Measurements from ENCODE around the gene TMCO6.

The TMCO6 gene

DNA sequence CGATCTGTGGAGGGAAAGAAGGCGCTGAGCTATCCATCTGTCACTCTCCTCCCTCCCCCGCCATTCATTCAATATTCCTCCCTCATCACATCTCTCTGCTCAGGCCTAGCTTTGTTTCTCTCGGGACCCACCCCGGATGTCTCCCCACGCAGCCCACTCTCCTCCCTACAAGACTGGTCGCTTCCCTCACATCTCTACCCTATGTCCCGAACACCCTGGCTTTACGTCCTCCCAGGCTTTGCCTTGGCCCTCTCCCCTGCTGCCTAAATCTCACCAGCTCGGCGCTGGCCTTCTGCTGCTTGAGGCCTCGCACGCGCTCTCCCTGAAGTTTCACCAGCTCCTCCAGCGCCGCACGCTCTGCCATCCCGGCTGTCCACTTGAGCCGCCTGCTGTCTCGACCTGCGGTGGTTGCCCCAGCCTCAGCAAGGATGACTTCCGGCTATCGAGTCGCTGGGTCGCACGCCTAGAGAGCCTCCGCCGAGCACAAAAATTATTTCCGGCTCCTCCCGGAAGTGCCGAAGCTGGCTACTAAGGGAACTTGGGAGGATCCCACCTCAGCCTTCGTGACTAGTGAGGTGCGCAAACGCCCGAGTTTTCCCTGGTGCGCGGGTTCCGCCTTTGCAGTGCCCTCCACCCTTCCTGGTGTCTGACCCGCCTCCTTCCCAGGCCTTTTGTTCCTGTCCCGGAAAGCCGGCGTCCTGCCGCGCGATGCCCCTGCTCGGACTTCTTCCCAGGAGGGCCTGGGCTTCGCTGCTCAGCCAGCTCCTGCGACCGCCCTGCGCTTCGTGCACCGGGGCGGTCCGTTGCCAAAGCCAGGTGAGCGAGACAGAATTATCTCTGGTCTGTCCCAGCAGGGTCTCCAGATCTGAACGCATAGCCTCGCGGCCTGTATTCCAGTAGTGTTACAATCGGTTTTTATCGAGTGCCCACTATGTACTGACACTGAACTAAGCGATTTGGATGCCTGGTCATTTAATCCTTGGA, 52.0 kb downstream of the TMCO6 start, which contains the start of the genes HARS1 and HARS2:
TSS of gene HARS1 (minus strand) at position 430 of the 984 bp plus-strand sequence. CDS start at position 364, 66 bp downstream.
TSS of gene HARS2 (plus strand) at position 515 of the 984 bp plus-strand sequence. CDS start at position 709, 194 bp downstream.
- ATAC-seq (ENCODE audit: low read depth) = peak; percentile 96
- Histone ChIP-seq H3K4me3 (ENCODE audit: severe bottlenecking) (peak within 1 kb of the TSS; percentile 69), H3K9me3 (ENCODE audit: severe bottlenecking) (no peaks in the 10 kb centered on the region), H3K27ac (ENCODE audit: poor library complexity, severe bottlenecking) (peak within 1 kb of the TSS; percentile 73), H3K36me3 (ENCODE audit: low read depth) (peaks cover 72% of the 10 kb centered on the region), H3K27me3 (ENCODE audit: insufficient read depth, poor library complexity, severe bottlenecking) (no peaks in the 10 kb centered on the region), H3K4me1 (ENCODE audit: insufficient read depth, poor library complexity, severe bottlenecking) (peaks cover 9% of the 10 kb centered on the region)
- DNase-seq (ENCODE audit: low spot score) = peak; percentile 97
- TF ChIP-seq, protein P1, sequence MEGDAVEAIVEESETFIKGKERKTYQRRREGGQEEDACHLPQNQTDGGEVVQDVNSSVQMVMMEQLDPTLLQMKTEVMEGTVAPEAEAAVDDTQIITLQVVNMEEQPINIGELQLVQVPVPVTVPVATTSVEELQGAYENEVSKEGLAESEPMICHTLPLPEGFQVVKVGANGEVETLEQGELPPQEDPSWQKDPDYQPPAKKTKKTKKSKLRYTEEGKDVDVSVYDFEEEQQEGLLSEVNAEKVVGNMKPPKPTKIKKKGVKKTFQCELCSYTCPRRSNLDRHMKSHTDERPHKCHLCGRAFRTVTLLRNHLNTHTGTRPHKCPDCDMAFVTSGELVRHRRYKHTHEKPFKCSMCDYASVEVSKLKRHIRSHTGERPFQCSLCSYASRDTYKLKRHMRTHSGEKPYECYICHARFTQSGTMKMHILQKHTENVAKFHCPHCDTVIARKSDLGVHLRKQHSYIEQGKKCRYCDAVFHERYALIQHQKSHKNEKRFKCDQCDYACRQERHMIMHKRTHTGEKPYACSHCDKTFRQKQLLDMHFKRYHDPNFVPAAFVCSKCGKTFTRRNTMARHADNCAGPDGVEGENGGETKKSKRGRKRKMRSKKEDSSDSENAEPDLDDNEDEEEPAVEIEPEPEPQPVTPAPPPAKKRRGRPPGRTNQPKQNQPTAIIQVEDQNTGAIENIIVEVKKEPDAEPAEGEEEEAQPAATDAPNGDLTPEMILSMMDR (IDR thresholded peaks at IDR 0.05; ENCODE audit: poor library complexity, severe bottlenecking) = no peak

DNA sequence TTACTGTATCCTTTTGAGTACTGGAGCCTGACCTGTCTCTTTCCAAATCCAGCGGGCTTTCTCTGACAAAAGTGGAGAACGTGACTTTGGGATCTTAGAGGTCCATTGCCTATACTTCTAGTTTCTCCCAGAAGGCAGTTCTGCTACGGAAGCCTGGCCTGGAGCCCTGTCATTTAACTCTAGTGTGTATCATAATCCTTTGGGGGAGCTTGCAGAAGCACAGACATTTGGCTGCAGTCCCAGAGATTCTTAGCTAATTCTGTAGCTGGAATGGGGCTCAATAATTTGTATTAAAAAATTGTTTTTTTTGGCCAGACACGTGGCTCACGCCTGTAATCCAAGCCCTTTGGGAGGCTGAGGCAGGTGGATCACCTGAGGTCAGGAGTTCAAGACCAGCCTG, 55.0 kb downstream of the TMCO6 start:
- ATAC-seq (ENCODE audit: low read depth) (no peak), DNase-seq (ENCODE audit: low spot score) (no peak)
- no peaks in the 10 kb centered on the region for H3K27me3 ChIP-seq (ENCODE audit: insufficient read depth, poor library complexity, severe bottlenecking)
- no peak overlapping the region for H3K27ac ChIP-seq (ENCODE audit: poor library complexity, severe bottlenecking)
- H3K4me1 ChIP-seq (ENCODE audit: insufficient read depth, poor library complexity, severe bottlenecking) = peaks cover 9% of the 10 kb centered on the region
- TF ChIP-seq, protein P1 (IDR thresholded peaks at IDR 0.05; ENCODE audit: poor library complexity, severe bottlenecking) = no peak
- no peak overlapping the region for H3K4me3 ChIP-seq (ENCODE audit: severe bottlenecking)
- no peaks in the 10 kb centered on the region for H3K9me3 ChIP-seq (ENCODE audit: severe bottlenecking)
- H3K36me3 ChIP-seq (ENCODE audit: low read depth) = peaks cover 72% of the 10 kb centered on the region

Measured in RWPE2 (cell line).